IMR-90 (cell line): ENCODE results near the gene MAN2A2. TPM values are rescaled to one million over a fixed set of nuclear protein-coding genes. Genes with fewer than 3 reads are reported as not detected.

ENCODE experiments used
- ATAC-seq: fragments of 200-7000 bp; cut with Tn5 transposase; 2 replicates; pipeline ENCODE4 v1.9.1; 2020; ENCODE audit warnings: low read depth, mild to moderate bottlenecking, moderate library complexity
- BruUV-seq: library from RNA; stranded (reverse); fragments of 400-500 nt; replicated peaks from 2 replicates; lab custom pipeline; 2021; lab: Mats Ljungman, UMichigan
- CTCF ChIA-PET: fragments of 300-600 bp; formaldehyde crosslinking; extraction: SDS; loops from one replicate; lab custom pipeline; 2021; ENCODE audit warnings: antibody characterized with exemption; lab: Yijun Ruan, JAX
- POLR2A ChIA-PET: fragments of 300-600 bp; sonication (Branson Sonifier 250); formaldehyde crosslinking; loops from one replicate; lab custom pipeline; 2022; ENCODE audit warnings: antibody characterized with exemption; ENCODE audit not compliant: unreplicated experiment; lab: Charles Lee
- DNase-seq: peaks from one replicate; pipeline ENCODE4 v3.0.0; 2013
- H2AFZ ChIP-seq: replicated peaks from 2 replicates; pipeline ENCODE3; 2013; ENCODE audit warnings: low read length, mild to moderate bottlenecking; ENCODE audit not compliant: poor library complexity
- H2AK5ac ChIP-seq: 2 replicates; pipeline ENCODE4 v1.6.1; 2013; ENCODE audit warnings: low read depth, low read length, inconsistent platforms
- H2AK9ac ChIP-seq: replicated peaks from 2 replicates; pipeline ENCODE3; 2013; ENCODE audit warnings: mild to moderate bottlenecking, low read depth, low read length, moderate library complexity; ENCODE audit not compliant: poor library complexity
- H2BK120ac ChIP-seq: 2 replicates; pipeline ENCODE4 v1.6.1; 2013; ENCODE audit warnings: low read depth, low read length, inconsistent platforms
- H2BK15ac ChIP-seq: 3 replicates; pipeline ENCODE4 v1.6.1; 2013; ENCODE audit warnings: low read depth, low read length, inconsistent platforms
- H2BK20ac ChIP-seq: 2 replicates; pipeline ENCODE4 v1.6.1; 2013; ENCODE audit warnings: low read depth, mild to moderate bottlenecking, inconsistent platforms, low read length, moderate library complexity
- H2BK5ac ChIP-seq: 2 replicates; pipeline ENCODE4 v1.6.1; 2013; ENCODE audit warnings: mild to moderate bottlenecking, low read depth, low read length, inconsistent platforms; ENCODE audit not compliant: poor library complexity, severe bottlenecking
- H3K14ac ChIP-seq: replicated peaks from 2 replicates; pipeline ENCODE4 v1.6.1; 2013; ENCODE audit warnings: low read depth, low read length, inconsistent platforms
- H3K18ac ChIP-seq: 2 replicates; pipeline ENCODE4 v1.6.1; 2013; ENCODE audit warnings: low read depth, low read length, control low read depth
- H3K23ac ChIP-seq: 2 replicates; pipeline ENCODE4 v1.6.1; 2013; ENCODE audit warnings: low read depth, low read length, inconsistent platforms
- H3K27ac ChIP-seq: 2 replicates; pipeline ENCODE4 v1.5.1; 2013; ENCODE audit warnings: mild to moderate bottlenecking, control low read depth, low read length; ENCODE audit not compliant: insufficient read depth
- H3K27me3 ChIP-seq: 2 replicates; pipeline ENCODE4 v1.6.1; 2013; ENCODE audit warnings: low read length; ENCODE audit not compliant: control insufficient read depth, insufficient read depth
- H3K36me3 ChIP-seq: 2 replicates; pipeline ENCODE4 v1.6.1; 2013; ENCODE audit warnings: low read length, mixed read lengths; ENCODE audit not compliant: control insufficient read depth, insufficient read depth
- H3K4ac ChIP-seq: 2 replicates; pipeline ENCODE4 v1.6.1; 2013; ENCODE audit warnings: low read depth, low read length, inconsistent platforms
- H3K4me1 ChIP-seq: 2 replicates; pipeline ENCODE4 v1.6.1; 2013; ENCODE audit warnings: low read length, mixed read lengths; ENCODE audit not compliant: control insufficient read depth, insufficient read depth
- H3K4me2 ChIP-seq: 2 replicates; pipeline ENCODE4 v1.6.1; 2013; ENCODE audit warnings: low read depth, mild to moderate bottlenecking, control low read depth, low read length, moderate library complexity
- H3K4me3 ChIP-seq: 2 replicates; pipeline ENCODE4 v1.5.1; 2013; ENCODE audit warnings: low read depth, mild to moderate bottlenecking, control low read depth, low read length, moderate library complexity; ENCODE audit not compliant: insufficient read depth
- H3K56ac ChIP-seq: 2 replicates; pipeline ENCODE4 v1.6.1; 2013; ENCODE audit warnings: low read length, inconsistent platforms; ENCODE audit not compliant: insufficient read depth; ENCODE audit errors: extremely low read depth
- H3K79me1 ChIP-seq, 2 experiments: 2 replicates each; pipeline ENCODE4 v1.6.1; 2013; ENCODE audit warnings: low read length in 2 of 2, inconsistent platforms in 1 of 2, low read depth in 1 of 2
- H3K9ac ChIP-seq: 2 replicates; pipeline ENCODE4 v1.6.1; 2013; ENCODE audit warnings: low read depth, low read length, control low read depth
- H3K9me1 ChIP-seq: 2 replicates; pipeline ENCODE4 v1.6.1; 2013; ENCODE audit warnings: low read length, inconsistent platforms; ENCODE audit not compliant: insufficient read depth
- H3K9me3 ChIP-seq: 2 replicates; pipeline ENCODE4 v1.6.1; 2013; ENCODE audit warnings: low read length; ENCODE audit not compliant: control insufficient read depth, insufficient read depth
- H4K20me1 ChIP-seq: 2 replicates; pipeline ENCODE4 v1.6.1; 2013; ENCODE audit warnings: low read length, inconsistent platforms; ENCODE audit not compliant: insufficient read depth
- H4K5ac ChIP-seq: 2 replicates; pipeline ENCODE4 v1.6.1; 2013; ENCODE audit warnings: mild to moderate bottlenecking, low read depth, low read length, control low read depth
- H4K8ac ChIP-seq, 2 experiments: 2 replicates each; pipeline ENCODE4 v1.6.1; 2013; ENCODE audit warnings: low read depth in 2 of 2, low read length in 2 of 2, control low read depth in 1 of 2, inconsistent platforms in 1 of 2
- H4K91ac ChIP-seq: 2 replicates; pipeline ENCODE4 v1.6.1; 2013; ENCODE audit warnings: low read depth, low read length, inconsistent platforms; ENCODE audit not compliant: insufficient read depth
- BHLHE40 ChIP-seq: fragments of 150-350 bp; IDR thresholded peaks from 2 replicates; pipeline ENCODE4 v1.6.1; 2016; ENCODE audit warnings: mild to moderate bottlenecking, low read depth, low read length
- CEBPB ChIP-seq: IDR thresholded peaks from 2 replicates; pipeline ENCODE4 v1.6.1; 2012; ENCODE audit warnings: low read depth, low read length, improper control_type of control experiment
- CHD1 ChIP-seq: IDR thresholded peaks from 2 replicates; pipeline ENCODE4 v1.6.1; 2012; ENCODE audit warnings: low read depth, low read length, improper control_type of control experiment
- FOS ChIP-seq: fragments of 150-350 bp; IDR thresholded peaks from 2 replicates; pipeline ENCODE4 v1.6.1; 2016; ENCODE audit warnings: low read depth, low read length
- MAFK ChIP-seq: IDR thresholded peaks from 2 replicates; pipeline ENCODE4 v1.6.1; 2012; ENCODE audit warnings: low read depth, low read length, improper control_type of control experiment
- MAZ ChIP-seq: IDR thresholded peaks from 2 replicates; pipeline ENCODE4 v1.6.1; 2012; ENCODE audit warnings: low read depth, mild to moderate bottlenecking, low read length, improper control_type of control experiment, moderate library complexity, borderline replicate concordance
- MXI1 ChIP-seq: IDR thresholded peaks from 2 replicates; pipeline ENCODE4 v1.6.1; 2012; ENCODE audit warnings: low read depth, mild to moderate bottlenecking, low read length, moderate library complexity, borderline replicate concordance
- NFE2L2 ChIP-seq: fragments of 150-350 bp; IDR thresholded peaks from 2 replicates; pipeline ENCODE4 v1.6.1; 2016; ENCODE audit warnings: low read depth, mild to moderate bottlenecking, low read length
- POLR2A ChIP-seq: IDR thresholded peaks from 2 replicates; pipeline ENCODE4 v1.6.1; 2012; ENCODE audit warnings: mild to moderate bottlenecking, low read depth, low read length
- RAD21 ChIP-seq: IDR thresholded peaks from 2 replicates; pipeline ENCODE4 v1.6.1; 2012; ENCODE audit warnings: low read length, improper control_type of control experiment
- RCOR1 ChIP-seq: IDR thresholded peaks from 2 replicates; pipeline ENCODE4 v1.6.1; 2012; ENCODE audit warnings: mild to moderate bottlenecking, low read length, improper control_type of control experiment; ENCODE audit not compliant: insufficient replicate concordance
- RFX5 ChIP-seq: IDR thresholded peaks from 2 replicates; pipeline ENCODE4 v1.8.0; 2012; ENCODE audit warnings: low read depth, mild to moderate bottlenecking, low read length, moderate library complexity
- SMC3 ChIP-seq: fragments of 150-350 bp; IDR thresholded peaks from 2 replicates; pipeline ENCODE4 v1.6.1; 2016; ENCODE audit warnings: low read depth, mild to moderate bottlenecking, antibody characterized with exemption, low read length, moderate library complexity
- WGBS, 2 experiments: methylation state at CpG; one replicate each; pipeline versions ENCODE4 v1.1.5 to v1.1.7; 2013; ENCODE audit warnings: missing lambda C conversion rate in 2 of 2; ENCODE audit not compliant: insufficient read length in 1 of 2; ENCODE audit errors: extremely low coverage in 2 of 2; 5-methylcytosine and 5-hydroxymethylcytosine counted together
- dilution Hi-C: fragments of 300-500 bp; cut with HindIII; formaldehyde crosslinking; loops from one replicate; pipeline ENCODE4 v1.14.3; 2018; ENCODE audit warnings: low sequenced_read_pairs; ENCODE audit not compliant: unreplicated experiment
- in situ Hi-C: fragments of 300-500 bp; cut with MboI; formaldehyde crosslinking; loops from 3 replicates; pipeline ENCODE4 v1.14.3; 2019; ENCODE audit warnings: low sequenced_read_pairs, inconsistent platforms, mixed read lengths
- intact Hi-C: fragments of 100-400 bp; cut with micrococcal nuclease; formaldehyde crosslinking; loops from 2 replicates; pipeline ENCODE4 v1.10.0; 2022
- polyA plus RNA-seq, 3 experiments: library from polyadenylated mRNA; depleted of rRNA; stranded (reverse); fragments of >200 nt; gene quantifications; 2 replicates each; pipeline ENCODE4 v1.2.3, GENCODE V29; 2012; ENCODE audit warnings: low replicate concordance in 1 of 3
- total RNA-seq: library from RNA; depleted of rRNA; stranded (reverse); fragments of >200 nt; gene quantifications from 2 replicates; pipeline ENCODE4 v1.2.3, GENCODE V29; 2012
- TF ChIP-seq, protein P1 (sequence below): fragments of 150-350 bp; IDR thresholded peaks from 2 replicates; pipeline ENCODE4 v1.6.1; 2017; ENCODE audit warnings: mild to moderate bottlenecking, antibody characterized with exemption, low read length, low read depth
- TF ChIP-seq, protein P2 (sequence below): fragments of 150-350 bp; IDR thresholded peaks from 2 replicates; pipeline ENCODE4 v1.6.1; 2016; ENCODE audit warnings: low read depth, mild to moderate bottlenecking, low read length, moderate library complexity, borderline replicate concordance
- TF ChIP-seq, protein P3 (sequence below): conservative IDR thresholded peaks from 2 replicates; pipeline ENCODE4 v1.5.1; 2012; ENCODE audit warnings: mild to moderate bottlenecking, low read depth, low read length, improper control_type of control experiment

The MAN2A2 gene
- total and polyA plus RNA-seq, 2 of the 4 experiments (the other 2 are of a cell fraction): 3.4 to 52.5 TPM

DNA sequence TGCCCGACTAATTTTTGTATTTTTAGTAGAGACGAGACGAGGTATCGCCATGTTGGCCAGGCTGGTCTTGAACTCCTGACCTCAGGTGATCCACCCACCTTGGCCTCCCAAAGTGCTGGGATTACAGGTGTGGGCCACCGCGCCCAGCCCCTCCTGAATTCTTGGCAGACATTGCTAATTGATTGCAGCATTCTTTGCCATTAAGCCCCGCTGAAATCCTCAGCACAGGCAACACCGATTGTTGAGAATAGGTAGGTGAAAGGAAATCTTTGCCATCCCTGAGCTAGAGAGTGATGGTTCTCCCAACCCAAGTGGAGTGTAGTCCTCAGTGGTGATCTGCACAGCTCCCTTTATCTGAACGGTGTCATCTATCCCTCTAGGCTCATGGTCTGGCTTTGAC is 1.6 kb downstream of the MAN2A2 start:
- H4K91ac ChIP-seq: no peak overlapping the region
- no peak overlapping the region for H2BK20ac ChIP-seq
- no peak overlapping the region for H3K4me2 ChIP-seq
- no peak overlapping the region for H2AK5ac ChIP-seq
- no peak for ATAC-seq
- no peak overlapping the region for H2AFZ ChIP-seq
- no peaks in the 10 kb centered on the region for H4K20me1 ChIP-seq
- H3K14ac ChIP-seq: no peak overlapping the region
- H3K18ac ChIP-seq: no peak overlapping the region
- DNase-seq: no peak
- H3K9me1 ChIP-seq: no peaks in the 10 kb centered on the region
- no peak overlapping the region for H2BK15ac ChIP-seq
- H3K27ac ChIP-seq: no peak overlapping the region
- in situ Hi-C loops (no loop called here), intact Hi-C loops (no loop called here), dilution Hi-C loops (no loop called here)
- 100% methylated on average over 4 of the region's 9 CpGs; no CpG with 5 or more reads in 1 of the 2 experiments for WGBS, 2 experiments
- peak overlapping the region; percentile 9 for H2AK9ac ChIP-seq
- no peak overlapping the region for H2BK120ac ChIP-seq
- no peak overlapping the region for H4K5ac ChIP-seq
- H3K27me3 ChIP-seq: no peaks in the 10 kb centered on the region
- no peak overlapping the region for H3K56ac ChIP-seq
- H3K4me3 ChIP-seq: no peak overlapping the region
- H3K9me3 ChIP-seq: no peaks in the 10 kb centered on the region
- BruUV-seq: no TSS peak
- H3K23ac ChIP-seq: no peak overlapping the region
- peaks cover 4% of the 10 kb centered on the region; the same call in 1 of the 2 replicates for H3K4me1 ChIP-seq
- peaks cover 0 to 13% of the 10 kb centered on the region in 2 experiments; a peak in 2 of 4 replicates for H3K79me1 ChIP-seq
- TF ChIP-seq SMC3: no peak
- TF ChIP-seq FOS: no peak
- TF ChIP-seq CHD1: no peak
- no peak for TF ChIP-seq RAD21
- TF ChIP-seq POLR2A: no peak
- TF ChIP-seq RCOR1: no peak
- no peak for TF ChIP-seq NFE2L2
- TF ChIP-seq MAZ: no peak
- TF ChIP-seq, protein P1, sequence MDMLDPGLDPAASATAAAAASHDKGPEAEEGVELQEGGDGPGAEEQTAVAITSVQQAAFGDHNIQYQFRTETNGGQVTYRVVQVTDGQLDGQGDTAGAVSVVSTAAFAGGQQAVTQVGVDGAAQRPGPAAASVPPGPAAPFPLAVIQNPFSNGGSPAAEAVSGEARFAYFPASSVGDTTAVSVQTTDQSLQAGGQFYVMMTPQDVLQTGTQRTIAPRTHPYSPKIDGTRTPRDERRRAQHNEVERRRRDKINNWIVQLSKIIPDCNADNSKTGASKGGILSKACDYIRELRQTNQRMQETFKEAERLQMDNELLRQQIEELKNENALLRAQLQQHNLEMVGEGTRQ: no peak
- no peak for TF ChIP-seq CEBPB
- no peak for TF ChIP-seq MAFK
- no peak for TF ChIP-seq MXI1
- TF ChIP-seq, protein P2, sequence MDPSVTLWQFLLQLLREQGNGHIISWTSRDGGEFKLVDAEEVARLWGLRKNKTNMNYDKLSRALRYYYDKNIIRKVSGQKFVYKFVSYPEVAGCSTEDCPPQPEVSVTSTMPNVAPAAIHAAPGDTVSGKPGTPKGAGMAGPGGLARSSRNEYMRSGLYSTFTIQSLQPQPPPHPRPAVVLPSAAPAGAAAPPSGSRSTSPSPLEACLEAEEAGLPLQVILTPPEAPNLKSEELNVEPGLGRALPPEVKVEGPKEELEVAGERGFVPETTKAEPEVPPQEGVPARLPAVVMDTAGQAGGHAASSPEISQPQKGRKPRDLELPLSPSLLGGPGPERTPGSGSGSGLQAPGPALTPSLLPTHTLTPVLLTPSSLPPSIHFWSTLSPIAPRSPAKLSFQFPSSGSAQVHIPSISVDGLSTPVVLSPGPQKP: no peak
- TF ChIP-seq RFX5: no peak
- no peak for TF ChIP-seq BHLHE40
- TF ChIP-seq, protein P3, sequence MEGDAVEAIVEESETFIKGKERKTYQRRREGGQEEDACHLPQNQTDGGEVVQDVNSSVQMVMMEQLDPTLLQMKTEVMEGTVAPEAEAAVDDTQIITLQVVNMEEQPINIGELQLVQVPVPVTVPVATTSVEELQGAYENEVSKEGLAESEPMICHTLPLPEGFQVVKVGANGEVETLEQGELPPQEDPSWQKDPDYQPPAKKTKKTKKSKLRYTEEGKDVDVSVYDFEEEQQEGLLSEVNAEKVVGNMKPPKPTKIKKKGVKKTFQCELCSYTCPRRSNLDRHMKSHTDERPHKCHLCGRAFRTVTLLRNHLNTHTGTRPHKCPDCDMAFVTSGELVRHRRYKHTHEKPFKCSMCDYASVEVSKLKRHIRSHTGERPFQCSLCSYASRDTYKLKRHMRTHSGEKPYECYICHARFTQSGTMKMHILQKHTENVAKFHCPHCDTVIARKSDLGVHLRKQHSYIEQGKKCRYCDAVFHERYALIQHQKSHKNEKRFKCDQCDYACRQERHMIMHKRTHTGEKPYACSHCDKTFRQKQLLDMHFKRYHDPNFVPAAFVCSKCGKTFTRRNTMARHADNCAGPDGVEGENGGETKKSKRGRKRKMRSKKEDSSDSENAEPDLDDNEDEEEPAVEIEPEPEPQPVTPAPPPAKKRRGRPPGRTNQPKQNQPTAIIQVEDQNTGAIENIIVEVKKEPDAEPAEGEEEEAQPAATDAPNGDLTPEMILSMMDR: no peak
- H3K36me3 ChIP-seq: peaks cover 22% of the 10 kb centered on the region
- no peak overlapping the region for H3K9ac ChIP-seq
- no peak overlapping the region for H2BK5ac ChIP-seq
- POLR2A ChIA-PET: no interaction called here
- no peak overlapping the region for H4K8ac ChIP-seq
- H3K4ac ChIP-seq: no peak overlapping the region
- CTCF ChIA-PET: interaction anchor here (0.6 to 1.2 kb wide), 3 partner anchors 18 to 1488 kb away, joined by 3 to 5 read pairs (median 4); partner anchors contain the start of gene FES
